ENCODE data around the gene ARR3.
"Not testable (repeated sequence)": the region's sequence is repeated elsewhere in the genome, so short reads cannot be mapped to it uniquely, and the experiment has no call there.

Gene ARR3

DNA sequence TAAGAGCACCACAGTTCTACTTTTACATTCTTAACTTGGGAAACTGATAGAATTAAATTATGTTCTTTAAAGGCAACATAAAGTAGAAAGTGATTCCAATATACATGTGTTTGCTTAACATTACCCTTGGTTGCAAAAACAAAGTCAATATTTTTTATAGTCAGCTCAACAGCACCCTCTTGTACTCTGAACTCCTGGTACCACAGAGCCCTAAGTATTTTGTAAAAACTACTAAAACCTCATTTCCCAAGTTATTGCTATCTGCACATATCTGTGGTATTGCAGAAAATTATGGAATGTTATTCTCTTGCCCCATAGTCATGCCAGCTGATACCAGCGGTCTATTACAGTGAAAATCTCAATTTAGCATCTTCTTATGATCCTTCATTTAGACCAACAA, 24.7 kb downstream of the ARR3 start:
- H3K27ac ChIP-seq, result no peak overlapping the region
- no peak for DNase-seq (ENCODE audit: low spot score)
- TF ChIP-seq, protein P1, sequence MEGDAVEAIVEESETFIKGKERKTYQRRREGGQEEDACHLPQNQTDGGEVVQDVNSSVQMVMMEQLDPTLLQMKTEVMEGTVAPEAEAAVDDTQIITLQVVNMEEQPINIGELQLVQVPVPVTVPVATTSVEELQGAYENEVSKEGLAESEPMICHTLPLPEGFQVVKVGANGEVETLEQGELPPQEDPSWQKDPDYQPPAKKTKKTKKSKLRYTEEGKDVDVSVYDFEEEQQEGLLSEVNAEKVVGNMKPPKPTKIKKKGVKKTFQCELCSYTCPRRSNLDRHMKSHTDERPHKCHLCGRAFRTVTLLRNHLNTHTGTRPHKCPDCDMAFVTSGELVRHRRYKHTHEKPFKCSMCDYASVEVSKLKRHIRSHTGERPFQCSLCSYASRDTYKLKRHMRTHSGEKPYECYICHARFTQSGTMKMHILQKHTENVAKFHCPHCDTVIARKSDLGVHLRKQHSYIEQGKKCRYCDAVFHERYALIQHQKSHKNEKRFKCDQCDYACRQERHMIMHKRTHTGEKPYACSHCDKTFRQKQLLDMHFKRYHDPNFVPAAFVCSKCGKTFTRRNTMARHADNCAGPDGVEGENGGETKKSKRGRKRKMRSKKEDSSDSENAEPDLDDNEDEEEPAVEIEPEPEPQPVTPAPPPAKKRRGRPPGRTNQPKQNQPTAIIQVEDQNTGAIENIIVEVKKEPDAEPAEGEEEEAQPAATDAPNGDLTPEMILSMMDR (conservative IDR thresholded peaks at IDR 0.05; ENCODE audit: low read depth), result no peak
- ChIA-PET CTCF (no interaction called here), POLR2A (ENCODE audit: low non-redundant PET) (no interaction called here)

DNA sequence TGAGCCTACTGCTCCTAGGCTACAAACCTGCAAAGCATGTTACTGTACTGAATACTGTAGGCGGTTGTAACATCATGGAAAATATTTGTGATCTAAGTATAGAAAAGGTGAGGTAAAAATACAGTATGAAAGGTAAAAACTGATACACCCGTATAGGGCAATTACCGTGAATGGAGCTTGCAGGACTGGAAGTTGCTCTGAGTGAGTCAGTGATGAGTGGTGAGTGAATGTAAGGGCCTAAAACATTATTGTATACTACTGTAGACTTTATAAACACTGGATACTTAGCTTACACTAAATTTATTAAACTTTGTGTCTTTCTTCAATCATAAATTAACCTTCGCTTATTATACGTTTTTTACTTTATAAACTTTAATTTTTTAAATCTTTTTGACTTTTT, 25.5 kb downstream of the ARR3 start:
- DNase-seq (ENCODE audit: low spot score), result no peak
- ChIA-PET POLR2A (ENCODE audit: low non-redundant PET) (no interaction called here), CTCF (interaction anchor here (0.7 kb wide), 1 partner anchor 159 kb away, joined by 3 read pairs; no protein-coding TSS in a partner anchor)
- TF ChIP-seq, protein P1 (conservative IDR thresholded peaks at IDR 0.05; ENCODE audit: low read depth), result no peak
- no peak overlapping the region for H3K27ac ChIP-seq

DNA sequence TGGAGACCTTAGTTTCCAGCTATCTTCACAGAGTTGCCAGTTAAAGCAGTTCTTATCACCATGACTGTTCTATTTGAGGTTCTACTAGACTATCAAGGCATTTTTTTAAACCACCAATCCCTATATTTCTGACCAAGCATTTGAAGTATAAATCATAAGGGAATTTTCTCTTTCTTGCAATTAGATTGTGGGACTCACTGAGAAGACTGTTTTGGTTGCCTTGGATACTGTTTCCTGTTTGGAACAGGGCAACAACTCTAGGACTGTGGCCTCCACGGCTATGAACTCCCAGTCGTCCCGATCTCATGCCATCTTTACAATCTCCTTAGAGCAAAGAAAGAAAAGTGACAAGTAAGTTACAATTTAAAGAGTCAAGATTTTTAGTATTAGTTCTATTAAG, 33.6 kb downstream of the ARR3 start:
- TF ChIP-seq, protein P1 (conservative IDR thresholded peaks at IDR 0.05; ENCODE audit: low read depth), result no peak
- ChIA-PET CTCF (no interaction called here), POLR2A (ENCODE audit: low non-redundant PET) (no interaction called here)

DNA sequence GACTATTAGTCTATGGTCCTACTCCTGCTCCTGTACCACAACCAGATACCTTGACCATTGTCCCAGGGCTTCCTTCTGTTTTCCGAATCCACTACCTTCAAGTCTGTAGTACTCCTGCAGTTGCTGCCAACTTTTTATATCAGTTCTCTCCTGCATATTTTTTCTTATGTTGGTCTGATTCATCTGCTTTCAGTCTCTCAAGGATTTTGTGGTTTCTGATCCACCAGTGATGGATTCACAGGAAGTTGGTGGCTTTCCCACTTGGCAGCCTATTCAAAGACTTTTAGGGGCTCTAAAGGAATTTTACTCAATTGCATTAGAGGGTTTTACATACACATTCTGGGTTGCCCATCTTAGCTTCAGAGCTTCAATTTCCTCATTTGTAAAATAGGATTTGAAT, 45.4 kb downstream of the ARR3 start:
- no peak for DNase-seq (ENCODE audit: low spot score)
- TF ChIP-seq, protein P1 (conservative IDR thresholded peaks at IDR 0.05; ENCODE audit: low read depth), result no peak
- H3K27ac ChIP-seq, result no peak overlapping the region
- ChIA-PET CTCF (interaction anchor here (0.6 kb wide), 1 partner anchor 144 kb away, joined by 4 read pairs; no protein-coding TSS in a partner anchor), POLR2A (ENCODE audit: low non-redundant PET) (no interaction called here)

More for the DNA sequence above, 33.6 kb downstream of the ARR3 start:
- no peak for DNase-seq (ENCODE audit: low spot score)
- H3K27ac ChIP-seq, result no peak overlapping the region

DNA sequence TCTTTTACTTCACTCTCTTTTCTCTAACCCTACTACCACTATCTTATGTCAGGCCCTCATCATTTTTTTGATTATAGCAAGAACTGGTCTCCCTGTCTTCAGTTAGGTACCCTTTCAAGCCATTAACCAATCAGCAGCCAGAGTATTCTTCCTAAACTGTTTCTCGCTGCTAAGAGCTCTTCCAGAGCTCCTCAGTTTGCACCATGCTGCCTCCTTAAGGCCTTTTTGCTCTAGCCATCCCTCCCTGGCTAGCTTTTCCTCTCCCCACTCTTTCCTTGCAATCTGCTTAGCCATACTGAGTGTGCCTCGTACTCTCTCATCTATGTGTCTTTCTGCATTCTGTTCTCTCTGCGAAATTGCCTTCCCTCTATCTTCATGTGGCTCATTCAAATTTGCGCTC, 54.6 kb downstream of the ARR3 start:
- TF ChIP-seq, protein P1 (conservative IDR thresholded peaks at IDR 0.05; ENCODE audit: low read depth), result no peak
- DNase-seq (ENCODE audit: low spot score), result no peak
- no peak overlapping the region for H3K27ac ChIP-seq
- ChIA-PET CTCF (no interaction called here), POLR2A (ENCODE audit: low non-redundant PET) (no interaction called here)

DNA sequence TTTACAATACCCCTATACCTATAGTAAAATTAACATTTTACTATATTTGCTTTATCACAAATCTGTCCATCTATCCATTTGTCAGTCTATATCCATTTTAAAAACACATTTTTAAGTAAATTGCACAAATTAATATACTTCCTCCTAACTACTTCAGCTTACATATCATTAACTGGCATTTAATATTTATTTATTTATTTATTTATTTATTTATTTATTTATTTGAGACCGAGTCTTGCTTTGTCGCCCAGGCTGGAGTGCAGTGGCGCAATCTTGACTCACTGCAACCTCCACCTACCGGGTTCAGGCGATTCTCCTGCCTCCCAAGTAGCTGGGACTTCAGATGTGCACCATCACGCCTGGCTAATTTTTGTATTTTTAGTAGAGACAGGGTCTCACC, 55.5 kb downstream of the ARR3 start:
- DNase-seq (ENCODE audit: low spot score); H3K27ac ChIP-seq: not testable (repeated sequence)
- POLR2A ChIA-PET (ENCODE audit: low non-redundant PET), result interaction anchor here (0.6 kb wide), 1 partner anchor 92 kb away, joined by 6 read pairs; no protein-coding TSS in a partner anchor
- CTCF ChIA-PET, result interaction anchor here (0.5 kb wide), 1 partner anchor 59 kb away, joined by 3 read pairs; no protein-coding TSS in a partner anchor

DNA sequence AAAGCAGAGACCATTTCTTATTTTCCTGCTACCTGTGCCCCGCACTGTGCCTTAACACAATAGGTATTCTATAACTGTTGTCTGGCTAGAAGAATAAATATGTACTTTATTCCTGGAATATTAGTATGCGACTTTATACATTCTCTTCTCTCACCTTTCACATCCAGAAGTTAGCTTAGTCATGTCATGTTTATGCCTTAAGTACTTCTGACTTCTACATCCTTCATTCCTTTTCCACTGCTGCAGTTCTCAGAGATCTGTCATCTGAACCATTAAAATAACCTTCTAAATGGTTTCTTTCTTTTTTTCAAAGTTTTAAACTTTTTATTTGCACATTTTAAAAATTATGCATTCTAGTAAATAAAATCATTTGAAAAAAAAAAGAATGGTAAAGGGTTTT, 56.2 kb downstream of the ARR3 start:
- POLR2A ChIA-PET (ENCODE audit: low non-redundant PET), result interaction anchor here (0.6 kb wide), 1 partner anchor 91 kb away, joined by 6 read pairs; no protein-coding TSS in a partner anchor
- CTCF ChIA-PET, result interaction anchor here (0.5 kb wide), 1 partner anchor 59 kb away, joined by 3 read pairs; no protein-coding TSS in a partner anchor
- DNase-seq (ENCODE audit: low spot score), result no peak
- TF ChIP-seq, protein P1 (conservative IDR thresholded peaks at IDR 0.05; ENCODE audit: low read depth), result no peak
- H3K27ac ChIP-seq, result no peak overlapping the region
